ENCODE measurements around the gene ARHGEF5.
A peak's percentile ranks its signal among the peaks of the same experiment; 100 is the strongest.
"Not testable (repeated sequence)": the region's sequence is repeated elsewhere in the genome, so short reads cannot be mapped to it uniquely, and the experiment has no call there.

The ARHGEF5 gene

GRCh38 chr7:144384555-144385245 lies 29.5 kb downstream of the ARHGEF5 start:
- DNase-seq = no peak

GRCh38 chr7:144386741-144387140 lies 31.5 kb downstream of the ARHGEF5 start:
- DNase-seq = no peak

DNA sequence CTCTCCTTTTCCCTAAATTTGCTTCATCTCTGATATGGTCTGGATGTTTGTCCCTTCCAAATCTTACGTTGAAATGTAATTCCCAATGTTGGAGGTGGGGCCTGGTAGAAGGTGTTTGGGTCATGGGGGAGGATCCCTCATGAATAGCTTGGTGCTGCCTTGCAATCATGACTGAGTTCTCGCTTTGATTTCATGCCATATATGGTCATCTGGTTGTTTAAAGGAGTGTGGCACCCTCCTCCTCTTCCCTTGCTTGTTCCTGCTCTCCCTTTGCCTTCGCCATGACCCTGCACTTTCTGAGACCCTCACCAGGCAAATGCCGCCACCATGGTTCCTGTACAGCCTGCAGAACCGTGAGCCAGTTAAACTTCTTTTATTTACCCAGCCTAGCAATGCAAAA lies 33.7 kb downstream of the ARHGEF5 start:
- no peak for DNase-seq

DNA sequence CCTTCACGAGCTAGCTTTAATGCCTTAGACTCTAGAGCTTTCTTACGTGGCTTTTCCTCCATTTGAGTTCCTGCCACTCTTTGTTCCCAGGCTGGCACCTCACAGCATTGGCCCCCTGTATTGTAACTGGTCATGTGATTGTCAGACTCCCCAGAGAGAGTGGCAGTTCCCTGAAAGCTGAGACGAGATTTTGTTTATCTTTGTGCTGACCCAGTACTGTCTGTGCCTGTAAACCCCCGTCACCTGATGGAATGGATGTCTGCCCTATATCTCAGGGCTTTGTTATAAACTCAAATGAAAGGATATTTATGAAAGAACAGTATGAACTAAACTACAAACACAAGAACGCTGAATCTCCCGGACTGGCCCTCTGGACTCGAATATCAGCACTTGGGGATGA lies 35.3 kb downstream of the ARHGEF5 start:
- no peak for DNase-seq

DNA sequence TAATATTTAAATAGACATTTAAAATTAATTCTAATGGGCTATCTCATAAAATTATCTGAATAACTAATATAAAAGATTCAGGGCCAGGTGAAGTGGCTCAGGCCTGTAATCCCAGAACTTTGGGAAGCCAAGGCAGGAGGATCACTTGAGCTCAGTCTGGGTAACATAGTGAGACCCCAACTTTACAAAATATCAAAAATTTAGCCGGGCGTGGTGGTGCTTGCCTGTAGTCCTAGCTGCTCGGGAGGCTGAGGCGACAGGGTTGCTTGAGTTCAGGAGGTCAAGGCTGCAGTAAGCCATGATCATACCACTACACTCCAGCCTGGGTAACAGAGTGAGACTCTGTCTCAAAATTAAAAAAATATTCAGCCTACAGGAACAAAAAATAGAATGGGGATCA lies 35.8 kb downstream of the ARHGEF5 start:
- no peak for DNase-seq

DNA sequence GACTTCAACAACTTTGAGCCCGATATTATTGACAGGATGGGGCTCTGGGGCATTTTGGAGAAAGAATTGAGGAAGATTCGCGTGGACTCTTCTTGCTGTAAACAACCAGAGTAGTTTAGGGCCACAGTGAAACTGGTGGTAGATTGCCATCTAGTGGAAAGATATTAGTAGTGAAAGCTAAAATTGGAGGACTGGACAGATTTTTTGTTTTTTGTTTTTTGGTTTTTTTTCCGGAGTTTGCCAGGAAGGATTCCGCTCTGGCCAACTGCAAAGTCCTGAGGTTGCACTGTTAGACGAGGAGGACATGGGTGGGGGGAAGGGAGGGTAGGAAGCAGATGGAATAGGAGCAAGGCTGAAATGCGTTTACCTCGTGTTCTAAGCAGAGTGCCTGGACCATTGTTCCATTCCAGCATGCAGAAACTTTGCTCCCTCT lies 36.6 kb downstream of the ARHGEF5 start:
- peak; percentile 27 to 30 for DNase-seq

DNA sequence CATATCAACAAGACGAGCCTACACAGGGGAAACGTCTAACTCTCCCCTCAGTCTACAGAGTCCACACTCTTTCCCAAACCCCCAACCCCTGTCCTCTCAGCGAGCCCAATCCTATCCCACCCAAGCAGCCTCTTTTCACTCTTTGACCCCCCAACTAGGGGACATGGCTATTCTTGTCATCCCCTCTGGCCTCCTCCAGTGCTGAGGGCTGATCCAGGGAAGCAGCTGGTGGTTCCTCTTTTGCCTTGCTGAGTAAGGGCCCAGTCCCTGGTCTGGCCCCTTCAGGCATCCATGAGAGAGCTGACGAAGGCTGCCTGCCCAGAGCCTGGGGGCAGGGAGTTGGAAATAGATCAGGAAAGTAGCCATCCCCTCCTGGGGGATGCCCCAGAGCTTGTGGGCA lies 41.9 kb downstream of the ARHGEF5 start:
- DNase-seq = no peak

GRCh38 chr7:144398291-144398690 lies 43.1 kb downstream of the ARHGEF5 start:
- DNase-seq = no peak

DNA sequence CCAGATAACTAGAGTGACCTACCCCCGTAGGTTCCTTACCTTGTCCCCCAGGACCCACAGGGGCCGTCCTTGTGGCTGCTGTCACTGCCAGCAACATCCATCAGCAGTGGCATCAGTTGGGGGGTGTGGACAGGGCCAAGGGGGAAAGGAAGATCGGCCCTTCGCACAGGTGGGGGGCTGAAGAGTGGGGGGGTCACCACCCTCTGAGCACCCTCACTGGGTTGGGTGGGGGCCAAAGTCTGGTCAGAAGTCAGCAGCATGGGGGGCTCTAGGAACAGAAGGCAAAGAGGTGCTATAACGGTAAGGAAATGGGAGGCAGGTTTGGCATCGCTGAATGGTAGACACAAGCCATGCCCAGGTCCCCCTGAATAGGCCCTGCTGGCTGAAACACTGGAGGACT lies 43.7 kb downstream of the ARHGEF5 start:
- no peak for DNase-seq

GRCh38 chr7:144399946-144400345 lies 44.7 kb downstream of the ARHGEF5 start:
- no peak for DNase-seq

DNA sequence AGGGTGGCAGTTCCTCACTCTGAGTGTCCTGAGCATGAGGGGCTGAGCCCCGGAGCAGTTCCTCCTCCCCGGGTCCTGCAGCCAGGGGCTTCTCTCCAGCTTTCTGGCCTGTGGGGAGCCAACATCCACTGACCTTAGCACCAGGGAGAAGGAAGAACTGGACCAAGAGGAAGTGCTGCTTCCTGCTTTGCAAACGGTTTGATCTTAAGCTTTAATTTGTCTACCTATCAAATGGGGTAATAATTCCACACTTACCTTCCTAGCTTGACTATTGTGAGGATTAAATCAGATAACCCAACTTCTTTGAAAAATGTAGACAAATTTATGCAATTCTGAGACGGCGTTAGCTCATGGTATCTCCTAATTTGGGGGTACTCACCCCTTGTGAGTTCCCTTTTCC lies 46.3 kb downstream of the ARHGEF5 start:
- DNase-seq = no peak

- no peak for DNase-seq
Observed at GRCh38 chr7:144403102-144403501, 47.9 kb downstream of the ARHGEF5 start.

DNA sequence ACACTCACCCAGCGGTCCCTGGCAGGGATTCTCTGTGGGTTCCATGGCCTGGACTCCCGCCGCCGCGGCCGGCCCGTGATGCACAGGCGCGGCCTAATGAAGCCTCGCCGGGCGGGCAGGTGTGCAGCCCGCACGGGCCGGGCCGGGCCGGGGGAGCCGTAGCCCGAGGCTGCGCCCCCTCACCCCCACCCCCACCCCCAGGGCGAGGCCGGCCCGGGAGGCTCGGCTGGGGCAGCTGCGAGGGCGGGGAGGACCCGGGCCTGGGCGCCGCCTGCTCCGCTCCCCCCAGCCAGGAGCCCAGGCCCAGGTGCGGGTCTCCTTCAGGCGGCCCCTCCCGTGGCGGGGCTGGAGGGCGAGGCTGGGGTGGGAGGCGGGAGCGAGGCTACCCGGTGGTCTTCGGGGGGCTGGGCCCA lies 48.5 kb downstream of the ARHGEF5 start, which contains the start of gene NOBOX:
TSS of gene NOBOX (minus strand) at position 45 of the 413 bp plus-strand sequence.
- no peak for DNase-seq

GRCh38 chr7:144404946-144405345 lies 49.7 kb downstream of the ARHGEF5 start:
- no peak for DNase-seq

DNA sequence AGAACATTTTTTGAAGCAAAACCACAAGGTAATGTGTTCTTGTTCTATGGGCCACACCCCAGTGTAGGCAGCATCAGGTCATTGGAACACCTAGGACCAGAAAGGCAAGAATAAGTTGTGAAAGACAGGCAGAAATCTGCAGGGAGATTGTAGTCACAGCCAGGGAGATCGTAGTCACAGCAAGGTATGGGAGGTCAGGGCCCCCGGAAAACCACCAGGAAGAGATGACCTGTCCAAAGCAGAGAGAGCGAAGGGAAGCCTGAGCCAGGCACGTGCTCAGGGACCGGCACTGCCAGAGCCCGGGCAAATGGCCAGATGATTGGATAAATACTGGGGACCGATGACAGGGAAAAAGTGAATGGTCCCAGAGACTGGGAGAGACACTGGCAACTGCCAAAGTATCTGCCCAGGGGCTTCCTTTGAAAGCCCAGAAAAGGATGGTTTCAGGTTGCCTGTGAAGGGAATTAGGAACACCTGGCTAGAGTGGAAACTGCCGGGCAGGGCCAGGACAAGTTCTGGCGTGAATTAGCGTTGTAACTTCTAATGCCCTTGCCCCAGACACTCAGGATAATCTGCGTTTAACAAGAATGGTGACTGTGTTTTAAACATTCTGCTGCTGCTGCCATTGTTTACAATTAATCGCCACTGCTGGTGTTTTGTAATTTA lies 52.2 kb downstream of the ARHGEF5 start:
- DNase-seq = no peak

GRCh38 chr7:144408121-144408520 lies 52.9 kb downstream of the ARHGEF5 start:
- DNase-seq = no peak

GRCh38 chr7:144410441-144410840 lies 55.2 kb downstream of the ARHGEF5 start:
- DNase-seq = no peak

- DNase-seq = no peak
Observed at GRCh38 chr7:144414815-144415214, 59.6 kb downstream of the ARHGEF5 start.

GRCh38 chr7:144415858-144416257 lies 60.7 kb downstream of the ARHGEF5 start:
- no peak for DNase-seq

- no peak for DNase-seq
Observed at GRCh38 chr7:144416341-144416740, 61.1 kb downstream of the ARHGEF5 start.

GRCh38 chr7:144418931-144419330 lies 63.7 kb downstream of the ARHGEF5 start:
- not testable (repeated sequence) for DNase-seq

GRCh38 chr7:144427539-144427938 lies 72.3 kb downstream of the ARHGEF5 start:
- DNase-seq = not testable (repeated sequence)

DNA sequence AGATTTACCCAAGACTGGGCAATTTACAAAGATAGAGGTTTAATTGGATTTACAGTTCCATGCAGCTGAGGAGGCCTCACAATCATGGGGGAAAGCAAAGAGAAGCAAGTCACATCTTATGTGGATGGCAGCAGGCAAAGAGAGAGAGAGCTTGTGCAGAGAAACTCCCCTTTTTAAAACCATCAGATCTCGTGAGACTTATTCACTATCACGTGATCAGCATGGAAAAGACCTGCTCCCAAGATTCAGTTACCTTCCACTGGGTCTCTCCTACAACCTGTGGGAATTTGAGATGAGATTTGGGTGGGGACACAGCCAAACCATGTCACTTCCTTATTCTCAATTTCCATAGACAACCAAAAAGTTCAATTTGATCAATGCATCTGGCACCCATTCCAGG lies 73.2 kb downstream of the ARHGEF5 start:
- no peak for DNase-seq

Data from NCI-H1930 (cell line).